Endothelial cell of umbilical vein (primary cell): ENCODE results near the gene CCSER1. TPM values are rescaled to one million over a fixed set of nuclear protein-coding genes. Genes with fewer than 3 reads are reported as not detected.
"Not testable (repeated sequence)": the region's sequence is repeated elsewhere in the genome, so short reads cannot be mapped to it uniquely, and the experiment has no call there.

Source experiments
- BruUV-seq: library from RNA; stranded (reverse); fragments of 400-500 nt; replicated peaks from 2 replicates; lab custom pipeline; 2021; lab: Mats Ljungman, UMichigan
- CTCF ChIA-PET: fragments of 300-600, 350-600 bp; sonication (Branson Sonifier 250); formaldehyde crosslinking; loops from one replicate; lab custom pipeline; 2021; ENCODE audit warnings: antibody characterized with exemption, inconsistent platforms; lab: Charles Lee
- POLR2A ChIA-PET: fragments of 300-600, 350-600 bp; sonication (Branson Sonifier 250); formaldehyde crosslinking; loops from one replicate; lab custom pipeline; 2021; ENCODE audit warnings: antibody characterized with exemption, inconsistent platforms; lab: Charles Lee
- DNase-seq: peaks from one replicate; pipeline ENCODE4 v3.0.0-alpha.2; 2011; ENCODE audit warnings: low read depth, low spot score
- FAIRE-seq: peaks from 2 replicates; lab custom pipeline; 2011; peaks lifted over from hg19 to GRCh38; lab: Jason Lieb, UNC
- H2AFZ ChIP-seq: 2 replicates; pipeline ENCODE4 v1.6.0; 2012; ENCODE audit warnings: low read depth, low read length, control low read depth, inconsistent platforms
- H3K27ac ChIP-seq: 2 replicates; pipeline ENCODE4 v1.5.1; 2011; ENCODE audit warnings: low read depth, mild to moderate bottlenecking, control low read depth, low read length, moderate library complexity; ENCODE audit not compliant: insufficient read depth
- H3K27me3 ChIP-seq, 2 experiments: 2 replicates each; pipeline versions ENCODE4 v1.6.0 to v1.6.1; 2011; ENCODE audit warnings: low read length in 2 of 2, mixed read lengths in 1 of 2; ENCODE audit not compliant: control insufficient read depth in 2 of 2, insufficient read depth in 2 of 2
- H3K36me3 ChIP-seq, 2 experiments: 2 replicates in 1 of 2; 3 replicates in 1 of 2; pipeline ENCODE4 v1.5.1; 2011; ENCODE audit warnings: low read length in 2 of 2, mild to moderate bottlenecking in 1 of 2, moderate library complexity in 1 of 2; ENCODE audit not compliant: control insufficient read depth in 2 of 2, insufficient read depth in 2 of 2; ENCODE audit errors: extremely low read depth in 1 of 2
- H3K4me1 ChIP-seq: 3 replicates; pipeline ENCODE4 v1.5.1; 2011; ENCODE audit warnings: mild to moderate bottlenecking, low read length; ENCODE audit not compliant: control insufficient read depth, insufficient read depth; ENCODE audit errors: extremely low read depth
- H3K4me2 ChIP-seq: 2 replicates; pipeline ENCODE4 v1.6.1; 2011; ENCODE audit warnings: low read length, control low read depth, mixed read lengths; ENCODE audit not compliant: insufficient read depth
- H3K4me3 ChIP-seq, 3 experiments: fragments of 200-600 bp in 1 of 3; sonication (generic), shearing (Covaris generic) in 1 of 3; replicated peaks in 1 of 3; 2 replicates each; pipeline ENCODE4 v1.5.1; 2011 to 2016; ENCODE audit warnings: control low read depth in 3 of 3, low read length in 3 of 3, mild to moderate bottlenecking in 2 of 3, inconsistent platforms in 1 of 3, low read depth in 1 of 3, moderate library complexity in 1 of 3; ENCODE audit not compliant: insufficient read depth in 1 of 3
- H3K79me2 ChIP-seq: 2 replicates; pipeline ENCODE4 v1.6.0; 2012; ENCODE audit warnings: low read length, inconsistent platforms; ENCODE audit not compliant: control insufficient read depth, insufficient read depth
- H3K9ac ChIP-seq: replicated peaks from 2 replicates; pipeline ENCODE3; 2011; ENCODE audit warnings: low read length, control low read depth; ENCODE audit not compliant: insufficient read depth; ENCODE audit errors: extremely low read depth
- H3K9me1 ChIP-seq: replicated peaks from 3 replicates; pipeline ENCODE4 v1.6.0; 2011; ENCODE audit warnings: mild to moderate bottlenecking, low read length; ENCODE audit not compliant: control insufficient read depth, insufficient read depth; ENCODE audit errors: extremely low read depth
- H3K9me3 ChIP-seq: replicated peaks from 2 replicates; pipeline ENCODE4 v1.5.1; 2012; ENCODE audit warnings: low read length, inconsistent platforms; ENCODE audit not compliant: control insufficient read depth, insufficient read depth
- H4K20me1 ChIP-seq: replicated peaks from 2 replicates; pipeline ENCODE3; 2011; ENCODE audit warnings: mild to moderate bottlenecking, low read length; ENCODE audit not compliant: control insufficient read depth, insufficient read depth; ENCODE audit errors: extremely low read depth
- CTCF ChIP-seq, 2 donors: IDR thresholded peaks; 1 replicate in 1 of 2; 2 replicates in 1 of 2; pipeline ENCODE4 v1.5.1; 2011; ENCODE audit warnings: low read length in 2 of 2, mild to moderate bottlenecking in 2 of 2, moderate library complexity in 2 of 2, control low read depth in 1 of 2, inconsistent platforms in 1 of 2, low read depth in 1 of 2; ENCODE audit not compliant: insufficient read depth in 1 of 2; ENCODE audit errors: extremely low read depth in 1 of 2
- GATA2 ChIP-seq: IDR thresholded peaks from 2 replicates; pipeline ENCODE4 v1.7.0; 2011; ENCODE audit warnings: low read depth, mild to moderate bottlenecking, moderate library complexity, mixed read lengths, low read length; ENCODE audit not compliant: insufficient read length, insufficient read depth
- dilution Hi-C: fragments of 300-500 bp; cut with MboI; formaldehyde crosslinking; loops from one replicate; pipeline ENCODE4 v1.15.0; 2019; ENCODE audit warnings: low sequenced_read_pairs; ENCODE audit not compliant: extremely low pct_ligation_motif_present
- intact Hi-C: fragments of 100-400 bp; cut with micrococcal nuclease; formaldehyde crosslinking; loops from one replicate; pipeline ENCODE4 v1.10.0; 2022
- polyA plus RNA-seq, 4 experiments: library from polyadenylated mRNA; depleted of rRNA in 3 of 4; stranded (reverse) in 3 of 4; unstranded in 1 of 4; fragments of >200 nt; gene quantifications; 2 replicates each; pipeline versions ENCODE4 v1.2.1 to v1.2.3, GENCODE V29; 2011 to 2012; ENCODE audit warnings: missing spikeins in 1 of 4
- total RNA-seq: library from RNA; stranded (reverse); gene quantifications from 2 replicates; pipeline ENCODE4 v1.2.3, GENCODE V29; 2021

Gene CCSER1
- total and polyA plus RNA-seq, 2 donors (not counting 3 experiments of a cell fraction or from before 2014, with no cell fraction given), result 0.11 to 1.8 TPM

- ChIA-PET CTCF (interaction anchor here (1.2 kb wide), 1 partner anchor 673 kb away, joined by 21 read pairs; no protein-coding TSS in a partner anchor), POLR2A (no interaction called here)
- Histone ChIP-seq H3K4me3 (no peak overlapping the region), H3K4me1 (no peaks in the 10 kb centered on the region), H3K27ac (no peak overlapping the region), H3K9me1 (no peaks in the 10 kb centered on the region), H3K9ac (no peak overlapping the region), H3K4me2 (no peak overlapping the region), H3K36me3 (no peaks in the 10 kb centered on the region), H3K79me2 (no peaks in the 10 kb centered on the region), H2AFZ (no peak overlapping the region), H4K20me1 (no peaks in the 10 kb centered on the region), H3K9me3 (no peaks in the 10 kb centered on the region), H3K27me3 (no peaks in the 10 kb centered on the region)
- TF ChIP-seq GATA2, result no peak
- TF ChIP-seq CTCF (IDR thresholded peaks at IDR 0.05; ENCODE audit: extremely low read depth in 1 of 2, insufficient read depth in 1 of 2, low read depth in 1 of 2, low read length in 2 of 2), result no peak
- BruUV-seq, result no TSS peak
- DNase-seq (no peak), FAIRE-seq (no peak)
- intact Hi-C loops (loop anchor here (1.0 kb wide), 1 partner anchor 673 kb away; no protein-coding TSS in a partner anchor), dilution Hi-C loops (no loop called here)
Measured at GRCh38 chr4:91092398-91092980, 965.3 kb downstream of the CCSER1 start.

GRCh38 chr4:91094220-91094619 is 967.0 kb downstream of the CCSER1 start:
- H3K27me3 ChIP-seq, H4K20me1 ChIP-seq, dilution Hi-C loops, H3K9ac ChIP-seq, H3K4me1 ChIP-seq, FAIRE-seq, H3K4me3 ChIP-seq, BruUV-seq, H3K9me3 ChIP-seq, DNase-seq, H3K4me2 ChIP-seq, H3K9me1 ChIP-seq, H3K27ac ChIP-seq, H3K79me2 ChIP-seq, CTCF ChIA-PET, POLR2A ChIA-PET, H2AFZ ChIP-seq, H3K36me3 ChIP-seq, intact Hi-C loops: not testable (repeated sequence)
